Left lung (tissue), 10 donors: ENCODE results near the gene NTSR2. TPM values are rescaled to one million over a fixed set of nuclear protein-coding genes. Genes with fewer than 3 reads are reported as not detected.
A peak's percentile ranks its signal among the peaks of the same experiment; 100 is the strongest.

Experiments
- ATAC-seq: fragments of 200-7000 bp; cut with Tn5 transposase; one replicate; pipeline ENCODE4 v1.9.1; 2020; ENCODE audit warnings: moderate library complexity
- DNase-seq, 4 donors: peaks; one replicate each; pipeline ENCODE4 v3.0.0-alpha.2; 2013 to 2020
- H3K27ac ChIP-seq, 2 donors: fragments of 200-600 bp; sonication (generic) in 1 of 2; one replicate each; pipeline versions ENCODE4 v1.5.0 to v1.8.0; 2020 to 2021
- H3K27me3 ChIP-seq, 2 donors: fragments of 200-600 bp; sonication (generic) in 1 of 2; one replicate each; pipeline versions ENCODE4 v1.5.0 to v1.8.0; 2020 to 2021
- H3K36me3 ChIP-seq, 2 donors: fragments of 200-600 bp; sonication (generic) in 1 of 2; one replicate each; pipeline versions ENCODE4 v1.5.0 to v1.8.0; 2020 to 2021
- H3K4me1 ChIP-seq, 2 donors: fragments of 200-600 bp; one replicate each; pipeline ENCODE4 v1.8.0; 2021
- H3K4me3 ChIP-seq, 2 donors: fragments of 200-600 bp; sonication (generic) in 1 of 2; one replicate each; pipeline versions ENCODE4 v1.5.0 to v1.8.0; 2020 to 2021; ENCODE audit warnings: mild to moderate bottlenecking in 1 of 2
- H3K9me3 ChIP-seq, 2 donors: fragments of 200-600 bp; sonication (generic) in 1 of 2; one replicate each; pipeline versions ENCODE4 v1.5.0 to v1.8.0; 2020 to 2021
- intact Hi-C, 2 donors: fragments of 100-400 bp; cut with DNase I; formaldehyde crosslinking; loops; one replicate each; pipeline versions ENCODE4 v1.11.2 to v1.14.2; 2022
- polyA plus RNA-seq, 6 donors: library from polyadenylated mRNA; unstranded; fragments of 120-200 nt; gene quantifications; one replicate each; pipeline ENCODE4 v1.2.1, GENCODE V29; 2013; ENCODE audit not compliant: insufficient read length in 6 of 6
- total RNA-seq, 2 donors: library from RNA; stranded (reverse); fragmentation: NEBNext Ultra II Directional; extraction: Animal tissue kit (Norgen Biotek cat#: 25700); gene quantifications; one replicate each; pipeline ENCODE4 v1.2.1, GENCODE V29; 2021
- TF ChIP-seq, protein P1 (sequence below), 2 donors: fragments of 200-600 bp; sonication (generic) in 1 of 2; IDR thresholded peaks; one replicate each; pipeline versions ENCODE4 v1.5.0 to v1.8.0; 2021; ENCODE audit warnings: antibody characterized with exemption in 2 of 2
- donor health status: DM: no; HTN: yes; CAD: no.
- donor health status: DM: no; HTN: no; CAD: no.

The NTSR2 gene
- total and polyA plus RNA-seq, 8 donors, result not detected

DNA sequence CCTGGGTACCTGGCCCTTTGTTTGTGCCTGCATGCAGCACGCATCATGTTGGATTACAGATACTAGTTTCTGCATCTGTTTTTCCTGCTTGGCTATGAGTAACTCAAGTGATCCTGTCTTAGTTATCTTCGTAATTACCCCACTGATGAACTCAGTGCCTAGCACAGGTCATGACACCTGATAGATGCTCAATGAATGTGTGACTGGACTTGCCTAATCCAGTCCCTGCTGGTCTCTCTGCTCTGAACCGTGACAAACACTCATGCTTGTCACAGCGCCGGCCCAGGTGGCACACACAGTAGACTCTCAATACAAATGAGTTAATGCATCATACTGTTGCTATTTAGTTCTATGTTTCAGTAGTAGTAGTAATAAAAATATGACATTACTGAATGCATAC is 31.2 kb upstream of the NTSR2 start:
- no peaks in the 10 kb centered on the region for H3K27me3 ChIP-seq
- DNase-seq, result no peak
- TF ChIP-seq, protein P1, sequence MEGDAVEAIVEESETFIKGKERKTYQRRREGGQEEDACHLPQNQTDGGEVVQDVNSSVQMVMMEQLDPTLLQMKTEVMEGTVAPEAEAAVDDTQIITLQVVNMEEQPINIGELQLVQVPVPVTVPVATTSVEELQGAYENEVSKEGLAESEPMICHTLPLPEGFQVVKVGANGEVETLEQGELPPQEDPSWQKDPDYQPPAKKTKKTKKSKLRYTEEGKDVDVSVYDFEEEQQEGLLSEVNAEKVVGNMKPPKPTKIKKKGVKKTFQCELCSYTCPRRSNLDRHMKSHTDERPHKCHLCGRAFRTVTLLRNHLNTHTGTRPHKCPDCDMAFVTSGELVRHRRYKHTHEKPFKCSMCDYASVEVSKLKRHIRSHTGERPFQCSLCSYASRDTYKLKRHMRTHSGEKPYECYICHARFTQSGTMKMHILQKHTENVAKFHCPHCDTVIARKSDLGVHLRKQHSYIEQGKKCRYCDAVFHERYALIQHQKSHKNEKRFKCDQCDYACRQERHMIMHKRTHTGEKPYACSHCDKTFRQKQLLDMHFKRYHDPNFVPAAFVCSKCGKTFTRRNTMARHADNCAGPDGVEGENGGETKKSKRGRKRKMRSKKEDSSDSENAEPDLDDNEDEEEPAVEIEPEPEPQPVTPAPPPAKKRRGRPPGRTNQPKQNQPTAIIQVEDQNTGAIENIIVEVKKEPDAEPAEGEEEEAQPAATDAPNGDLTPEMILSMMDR (IDR thresholded peaks at IDR 0.05), result no peak
- peaks cover 0 to 22% of the 10 kb centered on the region in 2 donors for H3K4me1 ChIP-seq
- ATAC-seq, result no peak
- no peaks in the 10 kb centered on the region for H3K9me3 ChIP-seq
- intact Hi-C loops, result no loop called here
- no peaks in the 10 kb centered on the region for H3K36me3 ChIP-seq
- H3K4me3 ChIP-seq, result no peak overlapping the region
- no peak overlapping the region for H3K27ac ChIP-seq

DNA sequence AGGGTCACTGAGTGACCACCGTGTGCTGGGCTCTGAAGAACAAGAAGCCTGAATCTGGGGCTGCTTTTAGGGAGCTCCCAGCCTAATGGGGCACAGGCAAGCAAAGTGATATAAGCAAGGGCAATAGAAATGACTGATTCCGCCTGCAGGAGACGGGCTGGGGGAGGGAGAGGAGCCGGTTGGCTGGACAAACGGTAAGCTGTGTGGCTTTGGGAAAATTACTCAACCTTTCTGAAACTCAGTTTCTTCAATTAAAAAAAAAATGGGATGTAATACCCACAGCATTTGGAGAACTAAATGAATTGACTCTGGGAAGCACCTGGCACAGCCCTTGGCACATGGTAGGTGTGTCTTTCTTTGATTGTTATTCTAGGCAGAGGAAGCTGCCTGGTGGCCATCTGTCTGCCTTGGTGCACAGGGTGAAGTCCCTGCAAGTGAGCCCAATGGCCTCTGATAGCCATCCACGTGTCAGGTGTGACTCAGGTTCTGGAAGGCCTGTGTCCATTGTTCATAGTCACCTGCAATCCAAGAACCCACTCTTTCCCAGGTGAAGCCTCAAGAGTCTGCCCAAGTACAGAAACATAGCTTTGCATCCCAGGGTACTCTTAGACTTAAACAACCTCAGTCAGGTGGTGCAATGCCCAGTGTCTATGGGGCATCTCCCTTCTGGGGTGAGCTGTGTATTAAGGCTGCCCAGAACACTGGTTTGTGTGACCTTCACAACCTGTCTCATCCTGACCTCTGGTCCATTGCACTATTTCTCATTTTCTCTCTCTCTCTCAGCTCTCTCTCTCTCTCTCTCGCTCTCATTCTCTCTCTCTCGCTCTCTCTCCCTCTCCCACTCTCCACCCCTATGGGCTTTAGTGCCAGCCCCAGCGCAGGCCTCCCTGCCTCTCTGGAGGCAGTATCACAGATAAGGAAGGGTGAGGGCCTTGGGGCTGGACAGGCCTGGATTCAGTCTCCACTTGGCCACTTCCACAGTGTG is 30.0 kb upstream of the NTSR2 start:
- intact Hi-C loops, result loop anchor here in 1 of 2 donors (10.0 kb wide), 1 partner anchor 75 kb away; no protein-coding TSS in a partner anchor
- no peaks in the 10 kb centered on the region for H3K9me3 ChIP-seq
- ATAC-seq (no peak), DNase-seq (no peak)
- H3K4me1 ChIP-seq, result peaks cover 0 to 22% of the 10 kb centered on the region in 2 donors
- H3K36me3 ChIP-seq, result no peaks in the 10 kb centered on the region
- no peak overlapping the region for H3K4me3 ChIP-seq
- TF ChIP-seq, protein P1 (IDR thresholded peaks at IDR 0.05), result no peak
- no peaks in the 10 kb centered on the region for H3K27me3 ChIP-seq
- H3K27ac ChIP-seq, result no peak overlapping the region

GRCh38 chr2:11698009-11698922 is 28.3 kb upstream of the NTSR2 start:
- Histone ChIP-seq H3K9me3 (no peaks in the 10 kb centered on the region), H3K36me3 (no peaks in the 10 kb centered on the region), H3K27ac (peak overlapping the region in 1 of 2 donors; percentile 4), H3K4me1 (peaks cover 0 to 24% of the 10 kb centered on the region in 2 donors), H3K4me3 (no peak overlapping the region), H3K27me3 (no peaks in the 10 kb centered on the region)
- ATAC-seq (peak; percentile 68), DNase-seq (peak in 1 of 4 donors; percentile 54)
- intact Hi-C loops, result loop anchor here in 1 of 2 donors (10.0 kb wide), 1 partner anchor 77 kb away; no protein-coding TSS in a partner anchor
- TF ChIP-seq, protein P1 (IDR thresholded peaks at IDR 0.05), result no peak

DNA sequence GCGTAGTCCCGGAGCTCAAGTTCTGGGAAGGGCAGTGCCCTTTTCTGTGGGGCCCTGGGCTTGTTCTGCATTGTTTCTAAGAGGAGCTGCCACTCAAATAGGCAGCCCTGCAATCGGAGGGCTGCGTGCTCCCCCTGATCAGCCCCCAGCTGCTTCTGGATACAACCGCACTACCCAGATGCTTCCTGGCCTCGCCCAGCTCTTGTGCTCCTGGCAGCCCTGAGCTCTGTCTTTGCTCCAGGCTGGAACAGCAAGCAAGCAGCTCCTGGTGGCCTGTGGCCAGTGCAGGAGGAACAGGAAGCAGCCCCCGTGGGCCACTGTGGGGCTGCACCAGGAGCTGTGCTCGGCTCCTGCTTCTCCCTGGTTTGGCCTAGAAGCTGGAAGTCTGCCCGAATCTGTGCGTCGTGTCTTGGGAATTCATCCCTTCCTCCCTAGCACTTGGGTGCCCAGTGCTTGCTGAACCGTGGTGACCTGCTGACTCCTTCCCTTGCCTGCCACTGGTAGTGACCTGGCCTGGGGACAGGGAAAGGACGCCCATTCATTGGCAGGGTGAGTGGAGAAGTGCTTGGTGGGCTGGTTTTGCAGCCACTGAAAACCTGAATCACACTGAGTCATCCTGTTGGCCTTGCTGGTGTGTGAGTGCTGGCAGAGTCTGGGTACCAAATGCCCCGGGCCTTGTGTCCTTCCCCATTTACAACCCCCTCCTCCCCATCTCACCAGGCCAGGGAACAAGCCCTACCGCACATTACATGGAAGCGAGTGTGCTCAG is 27.3 kb upstream of the NTSR2 start:
- ATAC-seq (peak; percentile 28), DNase-seq (peak in 1 of 4 donors; percentile 50)
- intact Hi-C loops, result loop anchor here in 1 of 2 donors (10.0 kb wide), 1 partner anchor 78 kb away; no protein-coding TSS in a partner anchor
- peaks cover 0 to 31% of the 10 kb centered on the region in 2 donors for H3K4me1 ChIP-seq
- TF ChIP-seq, protein P1 (IDR thresholded peaks at IDR 0.05), result no peak
- H3K9me3 ChIP-seq, result no peaks in the 10 kb centered on the region
- H3K27ac ChIP-seq, result peak overlapping the region in 1 of 2 donors; percentile 4
- H3K36me3 ChIP-seq, result no peaks in the 10 kb centered on the region
- no peaks in the 10 kb centered on the region for H3K27me3 ChIP-seq
- H3K4me3 ChIP-seq, result no peak overlapping the region
